Omental fat pad (tissue), 4 donors: ENCODE measurements around the gene RABL6. TPM values are rescaled to one million over a fixed set of nuclear protein-coding genes. Genes with fewer than 3 reads are reported as not detected.

ENCODE experiments used
- ATAC-seq: fragments of 150-250 bp; one replicate; pipeline ENCODE4 v1.9.1; 2016; ENCODE audit warnings: mild to moderate bottlenecking, moderate library complexity; ENCODE audit not compliant: low FRiP score
- DNase-seq: peaks from one replicate; pipeline ENCODE4 v3.0.0-alpha.2; 2019; ENCODE audit warnings: low spot score
- CTCF ChIP-seq, 3 donors: fragments of 450-650 bp; IDR thresholded peaks; one replicate each; pipeline ENCODE4 v1.5.1; 2016 to 2017; ENCODE audit warnings: antibody characterized with exemption in 3 of 3, mild to moderate bottlenecking in 3 of 3, moderate library complexity in 2 of 3
- total RNA-seq, 4 donors: library from RNA; depleted of rRNA; stranded (reverse); fragments of >200 nt; gene quantifications; one replicate each; pipeline ENCODE4 v1.1.0, GENCODE V29; 2016

RABL6 gene
- total RNA-seq, 4 donors from 2014 or later: 33.7 to 46.9 (median 44.9) TPM

- no peak for DNase-seq
- TF ChIP-seq CTCF (IDR thresholded peaks at IDR 0.05): no peak
- ATAC-seq: no peak
Observed at GRCh38 chr9:136826188-136826541, 18.4 kb downstream of the RABL6 start.

- no peak for TF ChIP-seq CTCF (IDR thresholded peaks at IDR 0.05)
- ATAC-seq (no peak), DNase-seq (no peak)
Observed at GRCh38 chr9:136826703-136827582, 19.2 kb downstream of the RABL6 start.

GRCh38 chr9:136827794-136828473, 20.2 kb downstream of the RABL6 start:
- no peak for ATAC-seq
- no peak for DNase-seq

GRCh38 chr9:136828474-136829140, 20.9 kb downstream of the RABL6 start:
- ATAC-seq: no peak
- TF ChIP-seq CTCF (IDR thresholded peaks at IDR 0.05): no peak
- DNase-seq: no peak

More at GRCh38 chr9:136827794-136828473, 20.2 kb downstream of the RABL6 start:
- TF ChIP-seq CTCF (IDR thresholded peaks at IDR 0.05): no peak

- no peak for ATAC-seq
- TF ChIP-seq CTCF (IDR thresholded peaks at IDR 0.05): no peak
- DNase-seq: no peak
Observed at GRCh38 chr9:136829412-136829811, 21.7 kb downstream of the RABL6 start.

GRCh38 chr9:136829981-136830885, 22.5 kb downstream of the RABL6 start:
- TF ChIP-seq CTCF (IDR thresholded peaks at IDR 0.05): no peak
- DNase-seq (no peak), ATAC-seq (no peak)
